Keratinocyte (primary cell): ENCODE measurements around the gene LCT. TPM values are rescaled to one million over a fixed set of nuclear protein-coding genes. Genes with fewer than 3 reads are reported as not detected.

ENCODE experiments used
- DNase-seq: peaks from one replicate; pipeline ENCODE4 v3.0.0-alpha.2; 2011; ENCODE audit warnings: low read depth, missing footprints, low spot score
- FAIRE-seq: peaks from 2 replicates; lab custom pipeline; 2011; peaks lifted over from hg19 to GRCh38; lab: Jason Lieb, UNC
- H2AFZ ChIP-seq: 2 replicates; pipeline ENCODE4 v1.6.0; 2012; ENCODE audit warnings: low read length, control low read depth, inconsistent platforms; ENCODE audit not compliant: control insufficient read depth
- H3K27ac ChIP-seq: 2 replicates; pipeline ENCODE4 v1.5.1; 2011; ENCODE audit warnings: low read length; ENCODE audit not compliant: control insufficient read depth, insufficient read depth
- H3K27me3 ChIP-seq: 3 replicates; pipeline ENCODE4 v1.6.0; 2011; ENCODE audit warnings: low read length; ENCODE audit not compliant: control insufficient read depth, insufficient read depth; ENCODE audit errors: extremely low read depth
- H3K36me3 ChIP-seq, 2 experiments: 2 replicates in 1 of 2; 3 replicates in 1 of 2; pipeline ENCODE4 v1.5.1; 2011; ENCODE audit warnings: low read length in 2 of 2, mild to moderate bottlenecking in 1 of 2; ENCODE audit not compliant: control insufficient read depth in 2 of 2, insufficient read depth in 2 of 2; ENCODE audit errors: extremely low read depth in 1 of 2
- H3K4me1 ChIP-seq: 3 replicates; pipeline ENCODE4 v1.5.1; 2011; ENCODE audit warnings: low read length; ENCODE audit not compliant: control insufficient read depth, insufficient read depth; ENCODE audit errors: extremely low read depth
- H3K4me2 ChIP-seq: 3 replicates; pipeline ENCODE4 v1.6.0; 2011; ENCODE audit warnings: low read depth, low read length; ENCODE audit not compliant: control insufficient read depth, insufficient read depth; ENCODE audit errors: extremely low read depth
- H3K4me3 ChIP-seq, 3 experiments: fragments of 200-600 bp in 1 of 3; sonication (generic) in 1 of 3; 2 replicates in 2 of 3; 3 replicates in 1 of 3; pipeline ENCODE4 v1.5.1; 2011 to 2016; ENCODE audit warnings: low read length in 3 of 3, mild to moderate bottlenecking in 3 of 3, control low read depth in 2 of 3, inconsistent platforms in 1 of 3, low read depth in 1 of 3, mixed read lengths in 1 of 3, mixed run types in 1 of 3, moderate library complexity in 1 of 3; ENCODE audit not compliant: control insufficient read depth in 2 of 3, insufficient read depth in 2 of 3; ENCODE audit errors: extremely low read depth in 1 of 3
- H3K79me2 ChIP-seq: 2 replicates; pipeline ENCODE4 v1.6.0; 2012; ENCODE audit warnings: low read length; ENCODE audit not compliant: control insufficient read depth, insufficient read depth
- H3K9ac ChIP-seq: 3 replicates; pipeline ENCODE4 v1.6.0; 2011; ENCODE audit warnings: low read length; ENCODE audit not compliant: control insufficient read depth, insufficient read depth; ENCODE audit errors: extremely low read depth
- H3K9me1 ChIP-seq: 3 replicates; pipeline ENCODE4 v1.6.0; 2011; ENCODE audit warnings: low read length; ENCODE audit not compliant: control insufficient read depth, insufficient read depth; ENCODE audit errors: extremely low read depth
- H3K9me3 ChIP-seq: 2 replicates; pipeline ENCODE4 v1.5.1; 2012; ENCODE audit warnings: low read depth, low read length; ENCODE audit not compliant: control insufficient read depth
- H4K20me1 ChIP-seq: 3 replicates; pipeline ENCODE4 v1.6.0; 2011; ENCODE audit warnings: low read length; ENCODE audit not compliant: control insufficient read depth, insufficient read depth; ENCODE audit errors: extremely low read depth
- CTCF ChIP-seq, 3 experiments: IDR thresholded peaks in 1 of 3; conservative IDR thresholded peaks in 1 of 3; optimal IDR thresholded peaks in 1 of 3; 2 replicates in 2 of 3; 3 replicates in 1 of 3; pipeline versions ENCODE3 to v1.5.1; 2011; ENCODE audit warnings: low read length in 3 of 3, mild to moderate bottlenecking in 3 of 3, moderate library complexity in 2 of 3, control low read depth in 1 of 3, inconsistent platforms in 1 of 3; ENCODE audit not compliant: insufficient read depth in 2 of 3; ENCODE audit errors: extremely low read depth in 1 of 3
- EZH2 ChIP-seq: IDR thresholded peaks from one replicate; pipeline ENCODE4 v1.6.1; 2012; ENCODE audit warnings: inconsistent platforms, mild to moderate bottlenecking, low read length, moderate library complexity
- dilution Hi-C: fragments of 300-500 bp; cut with MboI; formaldehyde crosslinking; loops from one replicate; pipeline ENCODE4 v1.7.0; 2020; ENCODE audit warnings: low sequenced_read_pairs; ENCODE audit not compliant: extremely low pct_ligation_motif_present
- polyA plus RNA-seq, 5 experiments: library from polyadenylated mRNA; depleted of rRNA in 3 of 5; stranded (reverse) in 3 of 5; stranded (forward) in 1 of 5; unstranded in 1 of 5; fragments of >200 nt; gene quantifications; 1 replicate in 1 of 5; 2 replicates in 3 of 5; 3 replicates in 1 of 5; pipeline versions ENCODE4 v1.2.1 to v1.2.3, GENCODE V29; 2011 to 2012; ENCODE audit warnings: missing spikeins in 2 of 5, low read depth in 1 of 5, low replicate concordance in 1 of 5

LCT gene
- polyA plus RNA-seq, 1 donor (not counting 4 experiments of a cell fraction or from before 2014, with no cell fraction given) = 0.01 TPM

- TF ChIP-seq EZH2 (no peak), CTCF (optimal IDR thresholded peaks at IDR 0.05 in 1 of 3, IDR thresholded peaks at IDR 0.05 in 1 of 3, conservative IDR thresholded peaks at IDR 0.05 in 1 of 3; ENCODE audit: extremely low read depth in 1 of 3, insufficient read depth in 2 of 3, low read length in 3 of 3) (no peak)
- Histone ChIP-seq H4K20me1 (no peaks in the 10 kb centered on the region), H3K9me3 (no peaks in the 10 kb centered on the region), H2AFZ (no peak overlapping the region), H3K27ac (no peak overlapping the region), H3K4me3 (no peak overlapping the region), H3K36me3 (no peaks in the 10 kb centered on the region), H3K4me2 (no peak overlapping the region), H3K9me1 (no peaks in the 10 kb centered on the region), H3K4me1 (no peaks in the 10 kb centered on the region), H3K79me2 (no peaks in the 10 kb centered on the region), H3K27me3 (no peaks in the 10 kb centered on the region), H3K9ac (no peak overlapping the region)
- dilution Hi-C loops = no loop called here
- DNase-seq (no peak), FAIRE-seq (no peak)
Measured at GRCh38 chr2:135821190-135821589, 15.8 kb downstream of the LCT start.

GRCh38 chr2:135820003-135820618, 16.9 kb downstream of the LCT start:
- H3K4me2 ChIP-seq = no peak overlapping the region
- dilution Hi-C loops = no loop called here
- H3K9me1 ChIP-seq = no peaks in the 10 kb centered on the region
- no peaks in the 10 kb centered on the region for H4K20me1 ChIP-seq
- no peaks in the 10 kb centered on the region for H3K79me2 ChIP-seq
- TF ChIP-seq EZH2 (no peak), CTCF (optimal IDR thresholded peaks at IDR 0.05 in 1 of 3, IDR thresholded peaks at IDR 0.05 in 1 of 3, conservative IDR thresholded peaks at IDR 0.05 in 1 of 3; ENCODE audit: extremely low read depth in 1 of 3, insufficient read depth in 2 of 3, low read length in 3 of 3) (no peak)
- no peaks in the 10 kb centered on the region for H3K4me1 ChIP-seq
- H3K27ac ChIP-seq = no peak overlapping the region
- no peak overlapping the region for H2AFZ ChIP-seq
- no peak for DNase-seq
- H3K36me3 ChIP-seq = no peaks in the 10 kb centered on the region
- H3K9me3 ChIP-seq = no peaks in the 10 kb centered on the region
- no peak for FAIRE-seq
- H3K9ac ChIP-seq = no peak overlapping the region
- no peaks in the 10 kb centered on the region for H3K27me3 ChIP-seq
- no peak overlapping the region for H3K4me3 ChIP-seq
